ENCODE results near the gene RRP8.

The RRP8 gene

GRCh38 chr11:6548641-6549040 lies 54.8 kb downstream of the RRP8 start:
- no peak for ATAC-seq
- TF ChIP-seq ZNF565 (CRISPR knock-in tag; conservative IDR thresholded peaks at IDR 0.05; ENCODE audit: low read depth): no peak
- TF ChIP-seq ZNF70 (CRISPR knock-in tag; IDR thresholded peaks at IDR 0.05): no peak
- TF ChIP-seq ZC3H10 (CRISPR knock-in tag; IDR thresholded peaks at IDR 0.05): no peak
- TF ChIP-seq POU6F1 (CRISPR knock-in tag; IDR thresholded peaks at IDR 0.05; ENCODE audit: borderline replicate concordance, low read depth): no peak
- TF ChIP-seq ARNTL (CRISPR knock-in tag; IDR thresholded peaks at IDR 0.05; ENCODE audit: borderline replicate concordance, low read depth): no peak
- no peak for TF ChIP-seq ZNF8 (CRISPR knock-in tag; IDR thresholded peaks at IDR 0.05)
- no peak for TF ChIP-seq ZFP30 (CRISPR knock-in tag; IDR thresholded peaks at IDR 0.05)
- TF ChIP-seq SNAI2 (CRISPR knock-in tag; IDR thresholded peaks at IDR 0.05): no peak
- no peak for TF ChIP-seq TOX (CRISPR knock-in tag; IDR thresholded peaks at IDR 0.05; ENCODE audit: borderline replicate concordance)
- TF ChIP-seq CSDC2 (CRISPR knock-in tag; IDR thresholded peaks at IDR 0.05): no peak
- TF ChIP-seq PATZ1 (CRISPR knock-in tag; IDR thresholded peaks at IDR 0.05; ENCODE audit: borderline replicate concordance): no peak
- TF ChIP-seq RARB (CRISPR knock-in tag; IDR thresholded peaks at IDR 0.05): no peak
- TF ChIP-seq TCF4 (CRISPR knock-in tag; IDR thresholded peaks at IDR 0.05; ENCODE audit: borderline replicate concordance): no peak
- TF ChIP-seq ESRRG (CRISPR knock-in tag; IDR thresholded peaks at IDR 0.05): no peak
- TF ChIP-seq TSHZ2 (CRISPR knock-in tag; IDR thresholded peaks at IDR 0.05): no peak
- TF ChIP-seq CREB5 (CRISPR knock-in tag; IDR thresholded peaks at IDR 0.05; ENCODE audit: low read depth): no peak
- no peak for TF ChIP-seq ISL1 (CRISPR knock-in tag; IDR thresholded peaks at IDR 0.05)
- no peak for TF ChIP-seq GLIS3 (CRISPR knock-in tag; IDR thresholded peaks at IDR 0.05)
- no peak for TF ChIP-seq ZFP3 (CRISPR knock-in tag; IDR thresholded peaks at IDR 0.05)

GRCh38 chr11:6548121-6548520 lies 55.3 kb downstream of the RRP8 start:
- TF ChIP-seq CSDC2 (CRISPR knock-in tag; IDR thresholded peaks at IDR 0.05): no peak
- TF ChIP-seq ZNF8 (CRISPR knock-in tag; IDR thresholded peaks at IDR 0.05): no peak
- no peak for TF ChIP-seq CREB5 (CRISPR knock-in tag; IDR thresholded peaks at IDR 0.05; ENCODE audit: low read depth)
- TF ChIP-seq ISL1 (CRISPR knock-in tag; IDR thresholded peaks at IDR 0.05): no peak
- no peak for TF ChIP-seq ZNF70 (CRISPR knock-in tag; IDR thresholded peaks at IDR 0.05)
- TF ChIP-seq SNAI2 (CRISPR knock-in tag; IDR thresholded peaks at IDR 0.05): no peak
- TF ChIP-seq GLIS3 (CRISPR knock-in tag; IDR thresholded peaks at IDR 0.05): no peak
- no peak for TF ChIP-seq POU6F1 (CRISPR knock-in tag; IDR thresholded peaks at IDR 0.05; ENCODE audit: borderline replicate concordance, low read depth)
- TF ChIP-seq OSR1 (CRISPR knock-in tag; IDR thresholded peaks at IDR 0.05): no peak
- no peak for TF ChIP-seq ZFP30 (CRISPR knock-in tag; IDR thresholded peaks at IDR 0.05)
- TF ChIP-seq ZFP3 (CRISPR knock-in tag; IDR thresholded peaks at IDR 0.05): no peak
- ATAC-seq: no peak
